ENCODE measurements around the gene FOXN1. TPM values are rescaled to one million over a fixed set of nuclear protein-coding genes. Genes with fewer than 3 reads are reported as not detected.

FOXN1 gene
- total RNA-seq, 1 donor from 2014 or later = not detected

GRCh38 chr17:28460901-28461300 lies 45.2 kb upstream of the FOXN1 start:
- Histone ChIP-seq H2AFZ (replicated peaks) (no peak overlapping the region), H3K27ac (no peak overlapping the region), H4K20me1 (ENCODE audit: low read depth) (no peaks in the 10 kb centered on the region), H3K27me3 (no peaks in the 10 kb centered on the region), H3F3A (ENCODE audit: low read depth) (no peaks in the 10 kb centered on the region), H3K4me2 (no peak overlapping the region), H3K4me1 (no peaks in the 10 kb centered on the region), H3K9me3 (ENCODE audit: low read depth) (no peaks in the 10 kb centered on the region), H3K9ac (no peak overlapping the region), H3K4me3 (no peak overlapping the region), H3K36me3 (no peaks in the 10 kb centered on the region), H3K79me2 (ENCODE audit: low read depth) (no peaks in the 10 kb centered on the region)
- Mint-ChIP-seq H3K36me3 (no peaks in the 10 kb centered on the region), H3K4me3 (no peak overlapping the region), H3K9me3 (peaks cover 8% of the 10 kb centered on the region), H3K27ac (no peak overlapping the region), H3K4me1 (peaks cover under 1% of the 10 kb centered on the region), H3K27me3 (ENCODE audit: insufficient read depth, low read depth) (peaks cover 2% of the 10 kb centered on the region)
- no peak for DNase-seq (ENCODE audit: low spot score)
- TF ChIP-seq, protein P1, sequence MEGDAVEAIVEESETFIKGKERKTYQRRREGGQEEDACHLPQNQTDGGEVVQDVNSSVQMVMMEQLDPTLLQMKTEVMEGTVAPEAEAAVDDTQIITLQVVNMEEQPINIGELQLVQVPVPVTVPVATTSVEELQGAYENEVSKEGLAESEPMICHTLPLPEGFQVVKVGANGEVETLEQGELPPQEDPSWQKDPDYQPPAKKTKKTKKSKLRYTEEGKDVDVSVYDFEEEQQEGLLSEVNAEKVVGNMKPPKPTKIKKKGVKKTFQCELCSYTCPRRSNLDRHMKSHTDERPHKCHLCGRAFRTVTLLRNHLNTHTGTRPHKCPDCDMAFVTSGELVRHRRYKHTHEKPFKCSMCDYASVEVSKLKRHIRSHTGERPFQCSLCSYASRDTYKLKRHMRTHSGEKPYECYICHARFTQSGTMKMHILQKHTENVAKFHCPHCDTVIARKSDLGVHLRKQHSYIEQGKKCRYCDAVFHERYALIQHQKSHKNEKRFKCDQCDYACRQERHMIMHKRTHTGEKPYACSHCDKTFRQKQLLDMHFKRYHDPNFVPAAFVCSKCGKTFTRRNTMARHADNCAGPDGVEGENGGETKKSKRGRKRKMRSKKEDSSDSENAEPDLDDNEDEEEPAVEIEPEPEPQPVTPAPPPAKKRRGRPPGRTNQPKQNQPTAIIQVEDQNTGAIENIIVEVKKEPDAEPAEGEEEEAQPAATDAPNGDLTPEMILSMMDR (IDR thresholded peaks at IDR 0.05) = no peak
- no peak for TF ChIP-seq EZH2 (IDR thresholded peaks at IDR 0.05)

GRCh38 chr17:28466001-28466400 lies 40.1 kb upstream of the FOXN1 start:
- no peak overlapping the region for H3K4me3 Mint-ChIP-seq
- no peak overlapping the region for H3K4me3 ChIP-seq
- H3K79me2 ChIP-seq (ENCODE audit: low read depth) = no peaks in the 10 kb centered on the region
- H3K9ac ChIP-seq = no peak overlapping the region
- no peaks in the 10 kb centered on the region for H3K36me3 Mint-ChIP-seq
- no peaks in the 10 kb centered on the region for H3K9me3 ChIP-seq (ENCODE audit: low read depth)
- no peak overlapping the region for H3K27ac Mint-ChIP-seq
- no peaks in the 10 kb centered on the region for H4K20me1 ChIP-seq (ENCODE audit: low read depth)
- peaks cover 9% of the 10 kb centered on the region for H3K4me1 Mint-ChIP-seq
- peaks cover 12% of the 10 kb centered on the region for H3K27me3 ChIP-seq
- no peak for DNase-seq (ENCODE audit: low spot score)
- TF ChIP-seq, protein P1 (IDR thresholded peaks at IDR 0.05) = no peak
- TF ChIP-seq EZH2phosphoT487 (IDR thresholded peaks at IDR 0.05) = no peak
- TF ChIP-seq EZH2 (IDR thresholded peaks at IDR 0.05) = no peak
- no peaks in the 10 kb centered on the region for H3F3A ChIP-seq (ENCODE audit: low read depth)
- no peaks in the 10 kb centered on the region for H3K4me1 ChIP-seq
- no peaks in the 10 kb centered on the region for H3K9me3 Mint-ChIP-seq
- H3K27ac ChIP-seq = no peak overlapping the region
- peaks cover 8% of the 10 kb centered on the region for H3K27me3 Mint-ChIP-seq (ENCODE audit: insufficient read depth, low read depth)
- no peak overlapping the region for H2AFZ ChIP-seq (replicated peaks)
- H3K4me2 ChIP-seq = no peak overlapping the region
- no peaks in the 10 kb centered on the region for H3K36me3 ChIP-seq

GRCh38 chr17:28466521-28467048 lies 39.6 kb upstream of the FOXN1 start:
- H2AFZ ChIP-seq (replicated peaks) = no peak overlapping the region
- H3K27ac ChIP-seq = no peak overlapping the region
- no peaks in the 10 kb centered on the region for H3K9me3 Mint-ChIP-seq
- H3K27me3 Mint-ChIP-seq (ENCODE audit: insufficient read depth, low read depth) = peaks cover 8% of the 10 kb centered on the region
- no peaks in the 10 kb centered on the region for H3K79me2 ChIP-seq (ENCODE audit: low read depth)
- no peaks in the 10 kb centered on the region for H4K20me1 ChIP-seq (ENCODE audit: low read depth)
- H3K27ac Mint-ChIP-seq = no peak overlapping the region
- H3K4me3 Mint-ChIP-seq = no peak overlapping the region
- no peaks in the 10 kb centered on the region for H3K36me3 Mint-ChIP-seq
- H3K9ac ChIP-seq = no peak overlapping the region
- no peaks in the 10 kb centered on the region for H3K9me3 ChIP-seq (ENCODE audit: low read depth)
- no peaks in the 10 kb centered on the region for H3K4me1 ChIP-seq
- H3K27me3 ChIP-seq = peaks cover 12% of the 10 kb centered on the region
- no peaks in the 10 kb centered on the region for H3K36me3 ChIP-seq
- H3F3A ChIP-seq (ENCODE audit: low read depth) = no peaks in the 10 kb centered on the region
- DNase-seq (ENCODE audit: low spot score) = no peak
- peaks cover 12% of the 10 kb centered on the region for H3K4me1 Mint-ChIP-seq
- no peak overlapping the region for H3K4me2 ChIP-seq
- TF ChIP-seq, protein P1 (IDR thresholded peaks at IDR 0.05) = no peak
- TF ChIP-seq EZH2 (IDR thresholded peaks at IDR 0.05) (no peak), EZH2phosphoT487 (IDR thresholded peaks at IDR 0.05) (no peak)
- no peak overlapping the region for H3K4me3 ChIP-seq
